Sciatic nerve (tissue), 2 donors: Measurements from ENCODE around the gene TAS2R7. TPM values are rescaled to one million over a fixed set of nuclear protein-coding genes. Genes with fewer than 3 reads are reported as not detected.
"Not testable (repeated sequence)": the region's sequence is repeated elsewhere in the genome, so short reads cannot be mapped to it uniquely, and the experiment has no call there.

Source experiments
- ATAC-seq: fragments of 200-7000 bp; cut with Tn5 transposase; one replicate; pipeline ENCODE4 v1.9.1; 2020; ENCODE audit warnings: mild to moderate bottlenecking, moderate library complexity
- DNase-seq: peaks from one replicate; pipeline ENCODE4 v3.0.0-alpha.2; 2020; ENCODE audit warnings: low spot score
- intact Hi-C: fragments of 100-400 bp; cut with DNase I; formaldehyde crosslinking; loops from one replicate; pipeline ENCODE4 v1.14.2; 2022
- total RNA-seq: library from RNA; stranded (reverse); fragmentation: NEBNext Ultra II Directional; extraction: Animal tissue kit (Norgen Biotek cat#: 25700); gene quantifications from one replicate; pipeline ENCODE4 v1.2.1, GENCODE V29; 2021
- donor health status: DM: no; HTN: no; CAD: no.
- donor health status: DM: no; HTN: no; CAD: no.

Gene TAS2R7
- total RNA-seq = not detected

- ATAC-seq (no peak), DNase-seq (no peak)
- intact Hi-C loops = no loop called here
These were observed at the start of gene TAS2R7 for GRCh38 chr12:10802587-10802986. TSS of gene TAS2R7 (minus strand) at chr12:10802627. CDS start at chr12:10802570, 57 bp downstream.

GRCh38 chr12:10851243-10851858 is 48.9 kb upstream of the TAS2R7 start:
- intact Hi-C loops = no loop called here
- DNase-seq (no peak), ATAC-seq (no peak)

GRCh38 chr12:10849425-10849878 is 47.0 kb upstream of the TAS2R7 start, which contains the start of gene PRR4:
TSS of gene PRR4 (minus strand) at chr12:10849475. CDS start at chr12:10849437, 38 bp downstream.
- intact Hi-C loops = no loop called here
- no peak for DNase-seq

GRCh38 chr12:10847744-10848143 is 45.3 kb upstream of the TAS2R7 start:
- ATAC-seq (no peak), DNase-seq (no peak)
- intact Hi-C loops = no loop called here

More at GRCh38 chr12:10849425-10849878, 47.0 kb upstream of the TAS2R7 start, which contains the start of gene PRR4:
- ATAC-seq = no peak

- DNase-seq (no peak), ATAC-seq (no peak)
- intact Hi-C loops = no loop called here
These were observed 40.4 kb upstream of the TAS2R7 start for GRCh38 chr12:10842862-10843261.

- intact Hi-C loops = no loop called here
- no peak for ATAC-seq
These were observed 36.0 kb upstream of the TAS2R7 start for GRCh38 chr12:10838461-10838860.

GRCh38 chr12:10829994-10830393 is 27.6 kb upstream of the TAS2R7 start:
- no peak for ATAC-seq
- DNase-seq = no peak
- intact Hi-C loops = no loop called here

More at GRCh38 chr12:10838461-10838860, 36.0 kb upstream of the TAS2R7 start:
- DNase-seq = no peak

- intact Hi-C loops = no loop called here
- ATAC-seq (no peak), DNase-seq (no peak)
These were observed 23.8 kb upstream of the TAS2R7 start, which contains the start of gene TAS2R10 for GRCh38 chr12:10826258-10826657. TSS of gene TAS2R10 (minus strand) at chr12:10826358. CDS start at chr12:10826269, 89 bp downstream.

GRCh38 chr12:10824957-10825356 is 22.5 kb upstream of the TAS2R7 start:
- intact Hi-C loops = no loop called here
- no peak for DNase-seq
- ATAC-seq = no peak

- ATAC-seq (no peak), DNase-seq (no peak)
- intact Hi-C loops = no loop called here
These were observed 9.6 kb upstream of the TAS2R7 start for GRCh38 chr12:10811883-10812536.

- intact Hi-C loops = no loop called here
- no peak for DNase-seq
- no peak for ATAC-seq
These were observed 7.6 kb upstream of the TAS2R7 start, which contains the start of gene TAS2R9 for GRCh38 chr12:10810068-10810467. TSS of gene TAS2R9 (minus strand) at chr12:10810168. CDS start at chr12:10810075, 93 bp downstream.

- intact Hi-C loops = no loop called here
- ATAC-seq (no peak), DNase-seq (no peak)
These were observed 4.8 kb upstream of the TAS2R7 start, which contains the start of gene TAS2R8 for GRCh38 chr12:10807186-10807585. TSS of gene TAS2R8 (minus strand) at chr12:10807286. CDS start at chr12:10806980, 306 bp downstream.

- ATAC-seq = no peak
These were observed 686 bp downstream of the TAS2R7 start for GRCh38 chr12:10801741-10802140.

GRCh38 chr12:10794222-10794621 is 8.2 kb downstream of the TAS2R7 start:
- ATAC-seq = no peak
- DNase-seq = no peak
- intact Hi-C loops = no loop called here

More at GRCh38 chr12:10801741-10802140, 686 bp downstream of the TAS2R7 start:
- intact Hi-C loops = no loop called here
- no peak for DNase-seq

- intact Hi-C loops, ATAC-seq, DNase-seq: not testable (repeated sequence)
These were observed 10.7 kb downstream of the TAS2R7 start for GRCh38 chr12:10791769-10792168.

GRCh38 chr12:10783252-10783651 is 19.2 kb downstream of the TAS2R7 start:
- intact Hi-C loops = no loop called here
- ATAC-seq = no peak
- no peak for DNase-seq

- intact Hi-C loops = loop anchor here (10.0 kb wide), 1 partner anchor 426 kb away; no protein-coding TSS in a partner anchor
- DNase-seq (no peak), ATAC-seq (no peak)
These were observed 23.3 kb downstream of the TAS2R7 start for GRCh38 chr12:10779103-10779502.

GRCh38 chr12:10771132-10771733 is 31.2 kb downstream of the TAS2R7 start:
- DNase-seq = no peak
- ATAC-seq = no peak
- intact Hi-C loops = loop anchor here (10.0 kb wide), 1 partner anchor 434 kb away; no protein-coding TSS in a partner anchor

- DNase-seq (no peak), ATAC-seq (no peak)
- intact Hi-C loops = no loop called here
These were observed 42.8 kb downstream of the TAS2R7 start for GRCh38 chr12:10759657-10760056.

- DNase-seq = no peak
- intact Hi-C loops = no loop called here
- no peak for ATAC-seq
These were observed 46.2 kb downstream of the TAS2R7 start for GRCh38 chr12:10756194-10756593.
